Stimulated activated CD4-positive, alpha-beta T cell treated with anti-CD3 and anti-CD28 coated beads, Interleukin-2, amount 100 ng/mL, for 24 hours (primary cell): ENCODE results near the gene CASZ1.

Experiments used
- DNase-seq, 2 donors: peaks; one replicate each; pipeline ENCODE4 v3.0.0-alpha.2; 2020

Gene CASZ1

GRCh38 chr1:10744654-10745238 lies 51.7 kb downstream of the CASZ1 start:
- no peak for DNase-seq

- DNase-seq = no peak
Observed at GRCh38 chr1:10744029-10744428, 52.4 kb downstream of the CASZ1 start.

- DNase-seq = no peak
Observed at GRCh38 chr1:10741696-10742095, 54.8 kb downstream of the CASZ1 start.

GRCh38 chr1:10740123-10740522 lies 56.3 kb downstream of the CASZ1 start:
- no peak for DNase-seq

- no peak for DNase-seq
Observed at GRCh38 chr1:10739589-10739988, 56.9 kb downstream of the CASZ1 start.

GRCh38 chr1:10738061-10739058 lies 58.1 kb downstream of the CASZ1 start:
- DNase-seq = no peak

GRCh38 chr1:10737651-10738050 lies 58.8 kb downstream of the CASZ1 start:
- no peak for DNase-seq

GRCh38 chr1:10736634-10737586 lies 59.5 kb downstream of the CASZ1 start:
- DNase-seq = no peak

GRCh38 chr1:10735563-10736305 lies 60.7 kb downstream of the CASZ1 start:
- no peak for DNase-seq

- no peak for DNase-seq
Observed at GRCh38 chr1:10734962-10735544, 61.4 kb downstream of the CASZ1 start.

GRCh38 chr1:10734375-10734774 lies 62.1 kb downstream of the CASZ1 start:
- DNase-seq = no peak

GRCh38 chr1:10733474-10734366 lies 62.7 kb downstream of the CASZ1 start:
- DNase-seq = peak; percentile 53 to 65

- no peak for DNase-seq
Observed at GRCh38 chr1:10730985-10731384, 65.5 kb downstream of the CASZ1 start.

- no peak for DNase-seq
Observed at GRCh38 chr1:10728595-10729410, 67.6 kb downstream of the CASZ1 start.

GRCh38 chr1:10727751-10728232 lies 68.7 kb downstream of the CASZ1 start:
- DNase-seq = no peak

GRCh38 chr1:10726355-10726754 lies 70.1 kb downstream of the CASZ1 start:
- DNase-seq = no peak

- DNase-seq = no peak
Observed at GRCh38 chr1:10724948-10725847, 71.2 kb downstream of the CASZ1 start.

GRCh38 chr1:10724511-10724910 lies 71.9 kb downstream of the CASZ1 start:
- DNase-seq = no peak

- no peak for DNase-seq
Observed at GRCh38 chr1:10724052-10724494, 72.4 kb downstream of the CASZ1 start.
